Activated CD8-positive, alpha-beta memory T cell treated with anti-CD3 and anti-CD28 coated beads for 1 hour (primary cell): ENCODE results near the gene PARD6B.
"Not testable (repeated sequence)": the region's sequence is repeated elsewhere in the genome, so short reads cannot be mapped to it uniquely, and the experiment has no call there.

Experiments
- DNase-seq, 2 donors: peaks; one replicate each; pipeline ENCODE4 v3.0.0-alpha.2; 2020; ENCODE audit warnings: low read depth in 1 of 2; ENCODE audit errors: extremely low read depth in 1 of 2

The PARD6B gene

DNA sequence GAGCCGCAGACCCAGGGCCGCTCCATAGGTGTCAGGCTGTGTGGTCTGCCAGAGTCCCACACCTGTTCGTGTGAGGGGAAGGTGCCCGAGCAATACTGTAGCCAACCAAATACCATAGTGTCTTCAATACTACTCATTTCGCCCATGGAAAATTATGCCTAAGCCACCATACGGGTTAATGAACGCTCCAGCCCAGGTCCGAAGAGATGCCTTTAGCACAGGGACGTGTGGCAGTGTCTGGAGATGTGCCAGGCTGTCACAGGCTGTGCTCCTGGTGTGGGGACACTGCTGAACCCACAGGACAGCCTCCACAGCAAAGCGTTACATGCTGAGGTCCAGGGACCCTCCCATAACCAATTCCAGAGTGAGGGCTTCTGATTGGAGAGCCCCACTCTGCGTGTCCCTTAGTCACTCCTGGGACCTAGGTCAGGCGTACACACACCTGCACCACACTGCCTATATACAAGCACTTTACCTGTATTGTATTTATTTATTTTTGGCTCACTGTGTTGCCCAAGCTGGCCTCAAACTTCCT lies 38.2 kb downstream of the PARD6B start:
- DNase-seq, result not testable (repeated sequence)

GRCh38 chr20:50771419-50772080 lies 40.2 kb downstream of the PARD6B start:
- DNase-seq, result not testable (repeated sequence)

- no peak for DNase-seq
Observed at GRCh38 chr20:50772420-50773185, 41.2 kb downstream of the PARD6B start.

GRCh38 chr20:50774515-50774914 lies 43.1 kb downstream of the PARD6B start:
- DNase-seq, result no peak

DNA sequence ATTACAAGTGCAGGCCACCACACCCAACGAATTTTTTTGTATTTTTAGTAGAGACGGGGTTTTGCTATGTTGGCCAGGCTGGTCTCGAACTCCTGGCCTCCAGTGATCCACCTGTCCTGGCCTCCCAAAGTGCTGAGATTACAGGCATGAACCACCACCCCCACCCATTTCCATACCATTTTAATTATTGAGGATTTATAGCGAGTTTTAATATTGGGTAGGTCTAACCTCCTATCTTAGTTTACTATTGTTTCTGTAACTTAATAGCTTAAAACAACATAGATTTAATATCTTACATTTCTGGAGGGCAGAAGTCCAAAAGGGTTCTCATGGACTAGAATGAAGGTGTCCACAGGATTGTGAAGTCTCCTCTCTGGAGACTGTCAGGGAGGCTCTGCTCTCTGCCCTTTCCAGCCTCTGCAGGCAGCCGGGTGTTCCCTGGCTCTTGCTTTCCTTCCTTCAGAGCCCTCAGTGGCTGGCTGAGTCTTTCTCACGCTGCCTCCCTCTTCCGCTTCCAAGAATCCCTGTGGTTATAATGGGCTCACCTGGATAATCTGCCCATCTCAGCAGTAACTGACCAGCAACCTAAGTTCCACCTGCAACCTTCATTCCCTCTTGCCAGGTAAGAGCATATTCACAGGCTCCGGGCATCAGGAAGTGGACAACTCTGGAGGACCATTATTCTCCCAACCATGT lies 44.9 kb downstream of the PARD6B start:
- DNase-seq, result no peak

GRCh38 chr20:50777373-50777772 lies 46.0 kb downstream of the PARD6B start:
- DNase-seq, result no peak

GRCh38 chr20:50778994-50779393 lies 47.6 kb downstream of the PARD6B start:
- not testable (repeated sequence) for DNase-seq

DNA sequence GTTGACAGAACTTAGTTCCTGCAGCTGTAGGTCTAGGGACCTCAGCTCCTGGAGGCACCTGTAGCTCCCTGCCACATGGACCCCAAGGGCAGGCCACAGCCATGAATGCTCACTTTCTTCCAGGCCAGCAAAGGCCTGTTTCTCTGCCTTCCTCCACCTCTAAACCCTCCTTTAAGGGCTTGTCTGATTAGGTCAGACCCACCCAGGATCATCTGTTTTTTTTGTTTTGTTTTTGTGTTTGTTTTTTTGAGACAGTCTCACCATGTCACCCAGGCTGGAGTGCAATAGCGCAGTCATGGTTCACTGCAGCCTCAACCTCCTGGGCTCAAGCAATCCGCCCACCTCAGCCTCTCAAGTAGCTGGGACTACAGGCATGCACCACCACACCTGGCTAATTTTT lies 52.0 kb downstream of the PARD6B start:
- DNase-seq, result no peak

- DNase-seq, result no peak
Observed at GRCh38 chr20:50783903-50784302, 52.5 kb downstream of the PARD6B start.

- no peak for DNase-seq
Observed at GRCh38 chr20:50784464-50784863, 53.1 kb downstream of the PARD6B start.

DNA sequence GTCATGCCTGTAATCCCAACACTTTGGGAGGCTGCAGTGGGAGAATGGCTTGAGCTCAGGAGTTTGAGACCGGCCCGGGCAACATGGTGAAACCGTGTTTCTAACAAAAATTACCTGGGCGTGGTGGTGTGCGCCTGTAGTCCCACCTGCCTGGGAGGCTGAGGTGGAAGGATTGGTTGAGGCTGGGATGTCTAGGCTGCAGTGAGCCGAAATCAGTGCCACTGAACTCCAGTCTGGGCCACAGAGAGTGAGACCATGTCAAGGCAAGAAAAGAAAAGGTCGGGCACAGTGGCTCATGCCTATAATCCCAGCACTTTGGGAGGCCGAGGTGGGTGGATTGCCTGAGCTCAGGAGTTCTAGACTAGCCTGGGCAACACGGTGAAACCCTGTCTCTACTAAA lies 55.3 kb downstream of the PARD6B start:
- no peak for DNase-seq

DNA sequence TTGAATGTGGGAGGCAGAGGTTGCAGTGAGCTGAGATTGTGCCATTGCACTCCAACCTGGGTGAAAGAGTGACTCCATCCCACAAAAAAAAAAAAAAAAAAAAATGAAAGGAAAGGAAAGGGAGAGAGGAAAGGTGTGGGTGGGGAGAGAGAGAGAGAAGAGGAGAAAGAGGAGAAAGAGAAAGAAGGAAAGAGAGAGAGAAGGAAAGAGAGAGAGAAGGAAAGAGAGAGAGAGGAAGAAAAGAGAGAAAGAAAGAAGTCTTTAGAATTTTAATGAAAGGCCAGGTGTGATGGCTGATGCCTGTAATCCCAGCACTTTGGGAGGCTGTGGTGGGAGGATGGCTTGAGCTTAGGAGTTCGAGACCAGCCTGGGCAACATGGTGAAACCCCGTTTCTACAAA lies 55.8 kb downstream of the PARD6B start:
- DNase-seq, result no peak

- DNase-seq, result no peak
Observed at GRCh38 chr20:50788045-50788991, 56.9 kb downstream of the PARD6B start.

- no peak for DNase-seq
Observed at GRCh38 chr20:50789968-50790650, 58.7 kb downstream of the PARD6B start.

DNA sequence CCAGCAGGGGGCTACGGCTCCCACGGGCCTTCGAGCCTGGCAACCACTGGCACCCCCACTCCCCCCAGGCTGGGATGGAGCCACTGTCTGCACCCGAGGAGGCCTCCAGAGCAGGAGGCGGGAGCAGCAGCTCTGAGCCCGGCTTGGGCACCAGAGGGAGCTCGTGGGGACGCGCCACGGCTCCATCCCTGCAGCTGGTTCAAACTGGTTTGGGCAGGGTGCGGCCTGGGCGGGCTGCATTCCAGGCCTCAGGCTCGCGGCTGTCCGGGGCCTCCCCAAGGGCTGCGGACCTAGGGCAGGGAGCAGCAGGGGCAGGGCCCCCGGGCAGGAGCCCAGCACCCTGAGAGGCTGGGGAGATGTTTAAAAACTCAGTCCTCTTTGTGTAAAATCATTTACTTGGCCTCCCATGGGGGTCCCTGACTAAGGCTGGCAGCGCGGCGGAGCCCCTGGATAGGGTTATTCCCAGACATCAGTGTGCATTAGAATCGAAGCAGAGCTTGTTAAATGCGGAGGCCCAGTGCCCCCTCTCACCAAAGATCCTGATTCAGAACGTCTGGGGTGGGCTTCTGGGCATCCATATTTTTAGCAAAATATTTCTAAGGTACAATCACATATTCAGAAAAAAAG lies 59.4 kb downstream of the PARD6B start:
- peak in 1 of 2 donors; percentile 68 for DNase-seq

DNA sequence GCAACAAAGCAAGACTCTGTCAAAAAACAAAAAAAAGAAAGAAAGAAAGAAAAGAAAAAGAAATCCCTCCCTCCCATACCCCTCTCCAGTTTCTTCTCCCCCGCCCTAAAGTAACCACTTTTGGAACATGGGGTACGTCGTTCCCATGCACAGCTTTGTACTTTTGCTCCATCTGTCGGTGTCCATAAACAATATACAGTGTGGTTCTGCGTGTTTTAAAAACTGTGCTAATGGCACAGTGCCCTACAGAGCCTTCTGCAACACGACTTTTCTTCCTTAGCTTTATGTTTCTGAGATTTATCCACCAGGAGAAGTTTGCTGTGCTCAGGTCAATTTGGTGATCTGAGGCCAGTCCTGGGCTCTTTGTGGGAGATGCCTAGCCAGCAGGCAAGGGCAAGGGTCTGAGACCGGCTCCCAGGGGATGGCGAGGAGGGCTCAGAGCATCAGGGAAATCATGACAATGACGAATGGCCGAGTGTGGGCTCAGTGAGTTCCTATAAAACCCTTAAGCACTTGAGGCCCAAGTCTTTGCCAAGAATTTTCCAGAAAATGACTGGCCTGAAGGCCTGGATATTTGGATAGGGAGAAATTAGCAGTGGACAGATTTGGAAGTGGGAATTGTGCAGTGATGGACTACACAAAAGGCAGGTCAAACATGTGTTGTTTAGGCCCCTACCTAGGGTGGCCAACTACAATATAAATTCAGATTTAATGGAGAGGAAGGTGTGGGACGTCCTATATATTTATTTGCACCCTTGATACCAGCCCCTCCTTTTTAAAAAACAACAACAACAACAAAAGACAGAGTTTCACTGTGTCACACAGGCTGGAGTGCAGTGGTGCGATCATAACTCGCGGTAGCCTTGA lies 61.6 kb downstream of the PARD6B start:
- DNase-seq, result no peak

DNA sequence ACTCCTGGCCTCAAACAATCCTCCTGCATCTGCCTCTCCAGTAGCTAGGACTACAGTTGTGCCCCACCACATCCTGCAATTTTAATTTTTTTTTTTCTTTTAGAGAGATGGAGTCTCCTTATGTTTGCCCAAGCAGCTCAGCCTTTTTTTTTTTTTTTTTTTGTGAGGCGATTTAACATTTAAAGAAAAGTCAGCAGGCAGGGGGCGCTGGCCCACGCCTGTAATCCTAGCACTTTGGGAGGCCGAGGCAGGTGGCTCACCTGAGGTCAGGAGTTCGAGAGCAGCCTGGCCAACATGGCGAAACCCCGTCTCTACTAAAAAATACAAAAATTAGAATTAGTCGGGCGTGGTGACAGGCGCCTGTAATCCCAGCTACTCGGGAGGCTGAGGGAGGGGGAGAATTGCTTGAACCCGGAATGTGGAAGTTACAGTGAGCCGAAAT lies 62.2 kb downstream of the PARD6B start:
- DNase-seq, result not testable (repeated sequence)

- DNase-seq, result no peak
Observed at GRCh38 chr20:50794181-50794845, 62.9 kb downstream of the PARD6B start.
